Measurements from ENCODE around the gene ZNF563.

Gene ZNF563

GRCh38 chr19:12272386-12272785 lies 61.0 kb downstream of the ZNF563 start:
- POLR2A ChIA-PET = no interaction called here
- CTCF ChIA-PET = no interaction called here
- no peak for DNase-seq (ENCODE audit: extremely low spot score)
- no peak for TF ChIP-seq SUZ12 (IDR thresholded peaks at IDR 0.05)
- no peak for TF ChIP-seq PKNOX1 (IDR thresholded peaks at IDR 0.05)
- no peak for TF ChIP-seq FOXA1 (IDR thresholded peaks at IDR 0.05)
- no peak for TF ChIP-seq ZNF384 (IDR thresholded peaks at IDR 0.05)
- no peak for TF ChIP-seq BHLHE40 (IDR thresholded peaks at IDR 0.05; ENCODE audit: borderline replicate concordance)
- no peak for TF ChIP-seq SP1 (IDR thresholded peaks at IDR 0.05)
- no peak for TF ChIP-seq NFRKB (IDR thresholded peaks at IDR 0.05)
- TF ChIP-seq FOXM1 (IDR thresholded peaks at IDR 0.05; ENCODE audit: borderline replicate concordance) = no peak
- TF ChIP-seq FOXK2 (IDR thresholded peaks at IDR 0.05) = no peak
- no peak for TF ChIP-seq ELF4 (IDR thresholded peaks at IDR 0.05)
- no peak for TF ChIP-seq TARDBP (IDR thresholded peaks at IDR 0.05)
- TF ChIP-seq LEF1 (IDR thresholded peaks at IDR 0.05; ENCODE audit: borderline replicate concordance) = no peak
- no peak for TF ChIP-seq L3MBTL2 (conservative IDR thresholded peaks at IDR 0.05)

GRCh38 chr19:12270854-12271253 lies 62.6 kb downstream of the ZNF563 start:
- TF ChIP-seq FOXK2 (IDR thresholded peaks at IDR 0.05) (no peak), TARDBP (IDR thresholded peaks at IDR 0.05) (no peak), SP1 (IDR thresholded peaks at IDR 0.05) (no peak), FOXA1 (IDR thresholded peaks at IDR 0.05) (no peak), ELF4 (IDR thresholded peaks at IDR 0.05) (no peak), L3MBTL2 (conservative IDR thresholded peaks at IDR 0.05) (no peak), ZNF384 (IDR thresholded peaks at IDR 0.05) (no peak), CTBP1 (IDR thresholded peaks at IDR 0.05; ENCODE audit: borderline replicate concordance) (no peak), ARNT (IDR thresholded peaks at IDR 0.05) (no peak), NFRKB (IDR thresholded peaks at IDR 0.05) (no peak), HDGF (IDR thresholded peaks at IDR 0.05; ENCODE audit: borderline replicate concordance) (no peak), PKNOX1 (IDR thresholded peaks at IDR 0.05) (no peak), FOXM1 (IDR thresholded peaks at IDR 0.05; ENCODE audit: borderline replicate concordance) (no peak), BHLHE40 (IDR thresholded peaks at IDR 0.05; ENCODE audit: borderline replicate concordance) (no peak), SUZ12 (IDR thresholded peaks at IDR 0.05) (no peak), LEF1 (IDR thresholded peaks at IDR 0.05; ENCODE audit: borderline replicate concordance) (no peak)
- POLR2A ChIA-PET = no interaction called here
- CTCF ChIA-PET = no interaction called here
- no peak for DNase-seq (ENCODE audit: extremely low spot score)

Data from HEK293T (cell line).